ENCODE results near the gene SLC22A23.

SLC22A23 gene

DNA sequence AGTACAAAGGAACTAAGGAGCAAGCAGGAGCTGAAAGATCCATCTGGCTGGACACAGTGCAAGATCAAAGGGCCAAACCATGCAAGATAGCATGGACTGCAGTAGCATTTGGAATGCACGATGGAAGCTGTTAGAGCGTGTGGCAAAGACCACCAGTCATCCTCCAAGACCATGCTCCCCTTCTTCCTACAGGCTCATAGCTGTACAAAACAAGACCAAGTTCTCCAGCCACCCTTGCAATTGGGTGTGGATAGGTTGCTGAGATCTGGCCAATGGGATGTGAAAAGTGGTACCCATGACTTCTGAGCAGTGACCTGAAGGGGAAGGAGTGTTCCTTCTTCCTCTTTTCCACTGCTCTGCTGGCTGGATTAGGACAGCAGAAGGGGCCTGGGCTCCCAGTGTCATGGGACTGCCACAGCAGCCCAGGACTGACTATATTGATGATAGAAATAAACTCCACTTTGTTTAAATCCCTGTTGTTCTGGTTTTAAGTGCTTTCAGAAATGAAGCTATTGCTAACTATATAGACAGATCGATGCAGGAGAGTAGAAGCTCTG lies 64.9 kb downstream of the SLC22A23 start:
- no peak for TF ChIP-seq EP300 (IDR thresholded peaks at IDR 0.05; ENCODE audit: borderline replicate concordance)
- TF ChIP-seq, protein P1, sequence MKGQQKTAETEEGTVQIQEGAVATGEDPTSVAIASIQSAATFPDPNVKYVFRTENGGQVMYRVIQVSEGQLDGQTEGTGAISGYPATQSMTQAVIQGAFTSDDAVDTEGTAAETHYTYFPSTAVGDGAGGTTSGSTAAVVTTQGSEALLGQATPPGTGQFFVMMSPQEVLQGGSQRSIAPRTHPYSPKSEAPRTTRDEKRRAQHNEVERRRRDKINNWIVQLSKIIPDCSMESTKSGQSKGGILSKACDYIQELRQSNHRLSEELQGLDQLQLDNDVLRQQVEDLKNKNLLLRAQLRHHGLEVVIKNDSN (IDR thresholded peaks at IDR 0.05) = no peak
- TF ChIP-seq RAD21 (IDR thresholded peaks at IDR 0.05; ENCODE audit: low read depth) = no peak
- TF ChIP-seq ZBTB7A (IDR thresholded peaks at IDR 0.05; ENCODE audit: low read depth) = no peak
- no peak for TF ChIP-seq YY1 (IDR thresholded peaks at IDR 0.05; ENCODE audit: low read depth)
- no peak for TF ChIP-seq FOXM1 (IDR thresholded peaks at IDR 0.05; ENCODE audit: borderline replicate concordance, low read depth)
- TF ChIP-seq CEBPB (IDR thresholded peaks at IDR 0.05) = no peak
- TF ChIP-seq, protein P2, sequence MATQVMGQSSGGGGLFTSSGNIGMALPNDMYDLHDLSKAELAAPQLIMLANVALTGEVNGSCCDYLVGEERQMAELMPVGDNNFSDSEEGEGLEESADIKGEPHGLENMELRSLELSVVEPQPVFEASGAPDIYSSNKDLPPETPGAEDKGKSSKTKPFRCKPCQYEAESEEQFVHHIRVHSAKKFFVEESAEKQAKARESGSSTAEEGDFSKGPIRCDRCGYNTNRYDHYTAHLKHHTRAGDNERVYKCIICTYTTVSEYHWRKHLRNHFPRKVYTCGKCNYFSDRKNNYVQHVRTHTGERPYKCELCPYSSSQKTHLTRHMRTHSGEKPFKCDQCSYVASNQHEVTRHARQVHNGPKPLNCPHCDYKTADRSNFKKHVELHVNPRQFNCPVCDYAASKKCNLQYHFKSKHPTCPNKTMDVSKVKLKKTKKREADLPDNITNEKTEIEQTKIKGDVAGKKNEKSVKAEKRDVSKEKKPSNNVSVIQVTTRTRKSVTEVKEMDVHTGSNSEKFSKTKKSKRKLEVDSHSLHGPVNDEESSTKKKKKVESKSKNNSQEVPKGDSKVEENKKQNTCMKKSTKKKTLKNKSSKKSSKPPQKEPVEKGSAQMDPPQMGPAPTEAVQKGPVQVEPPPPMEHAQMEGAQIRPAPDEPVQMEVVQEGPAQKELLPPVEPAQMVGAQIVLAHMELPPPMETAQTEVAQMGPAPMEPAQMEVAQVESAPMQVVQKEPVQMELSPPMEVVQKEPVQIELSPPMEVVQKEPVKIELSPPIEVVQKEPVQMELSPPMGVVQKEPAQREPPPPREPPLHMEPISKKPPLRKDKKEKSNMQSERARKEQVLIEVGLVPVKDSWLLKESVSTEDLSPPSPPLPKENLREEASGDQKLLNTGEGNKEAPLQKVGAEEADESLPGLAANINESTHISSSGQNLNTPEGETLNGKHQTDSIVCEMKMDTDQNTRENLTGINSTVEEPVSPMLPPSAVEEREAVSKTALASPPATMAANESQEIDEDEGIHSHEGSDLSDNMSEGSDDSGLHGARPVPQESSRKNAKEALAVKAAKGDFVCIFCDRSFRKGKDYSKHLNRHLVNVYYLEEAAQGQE (IDR thresholded peaks at IDR 0.05; ENCODE audit: low read depth) = no peak
- TF ChIP-seq TCF12 (IDR thresholded peaks at IDR 0.05; ENCODE audit: low read depth) = no peak
- TF ChIP-seq MAX (IDR thresholded peaks at IDR 0.05) = no peak

DNA sequence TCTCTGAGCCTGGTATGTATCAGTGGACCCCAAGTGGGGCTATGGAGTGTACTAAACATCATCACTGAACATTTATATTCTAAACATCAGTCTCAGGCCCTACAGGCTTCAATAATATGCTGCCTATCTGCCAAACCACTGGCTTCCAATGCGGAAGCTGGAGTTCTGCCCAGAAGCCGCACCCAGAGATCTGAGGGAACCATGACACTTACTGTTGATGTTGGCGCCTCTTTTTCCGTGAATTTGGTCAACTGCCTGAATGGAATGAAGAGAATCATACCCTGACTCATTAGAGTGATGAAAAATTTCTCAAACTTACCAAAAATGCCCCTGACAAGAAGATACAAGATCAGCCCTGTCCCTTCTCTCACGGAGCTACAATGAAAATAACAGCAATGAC lies 66.2 kb downstream of the SLC22A23 start:
- no peak for TF ChIP-seq TAF1 (IDR thresholded peaks at IDR 0.05; ENCODE audit: low read depth)
- no peak for TF ChIP-seq ZBTB7A (IDR thresholded peaks at IDR 0.05; ENCODE audit: low read depth)
- no peak for TF ChIP-seq CEBPB (IDR thresholded peaks at IDR 0.05)
- TF ChIP-seq, protein P1 (IDR thresholded peaks at IDR 0.05) = no peak
- no peak for TF ChIP-seq YY1 (IDR thresholded peaks at IDR 0.05; ENCODE audit: low read depth)
- TF ChIP-seq TCF12 (IDR thresholded peaks at IDR 0.05; ENCODE audit: low read depth) = no peak
- TF ChIP-seq NFIC (IDR thresholded peaks at IDR 0.05) = no peak
- TF ChIP-seq, protein P2 (IDR thresholded peaks at IDR 0.05; ENCODE audit: low read depth) = no peak
- TF ChIP-seq TEAD4 (IDR thresholded peaks at IDR 0.05) = no peak
- no peak for TF ChIP-seq RAD21 (IDR thresholded peaks at IDR 0.05; ENCODE audit: low read depth)
- no peak for TF ChIP-seq FOXM1 (IDR thresholded peaks at IDR 0.05; ENCODE audit: borderline replicate concordance, low read depth)
- no peak for TF ChIP-seq MAX (IDR thresholded peaks at IDR 0.05)
- TF ChIP-seq EGR1 (IDR thresholded peaks at IDR 0.05) = no peak
- TF ChIP-seq CREB1 (IDR thresholded peaks at IDR 0.05; ENCODE audit: low read depth) = no peak
- TF ChIP-seq EP300 (IDR thresholded peaks at IDR 0.05; ENCODE audit: borderline replicate concordance) = no peak

GRCh38 chr6:3389390-3390167 lies 67.3 kb downstream of the SLC22A23 start:
- TF ChIP-seq TEAD4 (IDR thresholded peaks at IDR 0.05) (no peak), EGR1 (IDR thresholded peaks at IDR 0.05) (no peak), FOXM1 (IDR thresholded peaks at IDR 0.05; ENCODE audit: borderline replicate concordance, low read depth) (no peak), EP300 (IDR thresholded peaks at IDR 0.05; ENCODE audit: borderline replicate concordance) (no peak), CREB1 (IDR thresholded peaks at IDR 0.05; ENCODE audit: low read depth) (no peak), RAD21 (IDR thresholded peaks at IDR 0.05; ENCODE audit: low read depth) (no peak), NFIC (IDR thresholded peaks at IDR 0.05) (no peak), CEBPB (IDR thresholded peaks at IDR 0.05) (no peak), YY1 (IDR thresholded peaks at IDR 0.05; ENCODE audit: low read depth) (no peak), MAX (IDR thresholded peaks at IDR 0.05) (no peak), TCF12 (IDR thresholded peaks at IDR 0.05; ENCODE audit: low read depth) (no peak), ZBTB7A (IDR thresholded peaks at IDR 0.05; ENCODE audit: low read depth) (no peak), TAF1 (IDR thresholded peaks at IDR 0.05; ENCODE audit: low read depth) (no peak)
- TF ChIP-seq, protein P2 (IDR thresholded peaks at IDR 0.05; ENCODE audit: low read depth) = no peak
- TF ChIP-seq, protein P1 (IDR thresholded peaks at IDR 0.05) = no peak
